AG04450 (cell line): Measurements from ENCODE around the gene SENP3. TPM values are rescaled to one million over a fixed set of nuclear protein-coding genes. Genes with fewer than 3 reads are reported as not detected.

Experiments used
- CTCF ChIA-PET: fragments of 300-600, 350-600 bp; formaldehyde crosslinking; extraction: SDS; loops from one replicate; lab custom pipeline; 2022; ENCODE audit warnings: antibody characterized with exemption, inconsistent platforms; lab: Charles Lee
- POLR2A ChIA-PET: fragments of 350-600 bp; formaldehyde crosslinking; extraction: SDS; loops from one replicate; lab custom pipeline; 2021; ENCODE audit warnings: antibody characterized with exemption, inconsistent platforms; lab: Yijun Ruan, JAX
- DNase-seq: peaks from one replicate; pipeline ENCODE4 v3.0.0-alpha.2; 2011; ENCODE audit warnings: low read depth, low spot score
- H3K27ac ChIP-seq: one replicate; pipeline ENCODE4 v1.5.1; 2012; ENCODE audit warnings: low read depth, low read length, control low read depth
- H3K27me3 ChIP-seq: one replicate; pipeline ENCODE4 v1.6.0; 2012; ENCODE audit warnings: low read length; ENCODE audit not compliant: control insufficient read depth, insufficient read depth
- H3K4me3 ChIP-seq: 2 replicates; pipeline ENCODE4 v1.5.1; 2011; ENCODE audit warnings: mild to moderate bottlenecking, low read depth, low read length, control low read depth
- H3K9me3 ChIP-seq: 2 replicates; pipeline ENCODE4 v1.5.1; 2012; ENCODE audit warnings: low read length; ENCODE audit not compliant: control insufficient read depth, insufficient read depth
- polyA plus RNA-seq: library from polyadenylated mRNA; depleted of rRNA; stranded (reverse); fragments of >200 nt; gene quantifications from 2 replicates; pipeline ENCODE4 v1.2.3, GENCODE V29; 2011
- TF ChIP-seq, protein P1 (sequence below): IDR thresholded peaks from 2 replicates; pipeline ENCODE4 v1.5.1; 2011; ENCODE audit warnings: low read depth, low read length, control low read depth, inconsistent platforms

Gene SENP3
- polyA plus RNA-seq, 1 experiment, result 67.6 TPM

DNA sequence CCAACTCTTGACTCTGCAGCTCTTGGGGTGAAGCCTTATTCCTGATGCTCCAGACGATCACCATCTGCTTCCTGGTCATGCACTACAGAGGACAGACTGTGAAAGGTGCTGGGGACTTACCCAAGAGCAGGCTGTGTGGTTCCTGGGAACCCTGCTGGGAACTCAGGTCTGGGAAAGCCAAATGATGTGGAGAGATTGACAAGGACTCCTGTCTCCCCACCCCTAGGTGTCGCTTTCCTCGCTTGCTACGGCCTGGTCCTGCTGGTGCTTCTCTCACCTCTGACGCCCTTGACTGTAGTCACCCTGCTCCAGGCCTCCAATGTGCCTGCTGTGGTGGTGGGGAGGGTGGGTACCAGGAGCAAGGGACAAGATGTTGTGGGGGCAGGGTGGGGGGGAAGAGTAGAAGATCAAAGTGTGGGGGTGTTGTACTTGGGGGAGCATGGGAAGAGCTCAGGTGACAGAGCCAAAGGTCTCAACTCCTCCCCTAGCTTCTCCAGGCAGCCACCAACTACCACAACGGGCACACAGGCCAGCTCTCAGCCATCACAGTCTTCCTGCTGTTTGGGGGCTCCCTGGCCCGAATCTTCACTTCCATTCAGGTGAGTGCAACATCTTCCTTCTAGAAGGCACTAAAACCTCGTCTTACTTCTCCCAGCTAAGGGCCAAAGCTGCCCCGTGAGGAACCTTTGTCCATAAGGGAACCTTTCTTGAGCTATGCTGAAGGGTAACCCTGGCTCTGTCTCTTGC lies 25.1 kb downstream of the SENP3 start:
- Histone ChIP-seq H3K4me3 (no peak overlapping the region; the same call in 1 of the 2 replicates), H3K27ac (peak overlapping the region; percentile 94), H3K27me3 (no peaks in the 10 kb centered on the region), H3K9me3 (peaks cover 8% of the 10 kb centered on the region; the same call in 1 of the 2 replicates)
- TF ChIP-seq, protein P1, sequence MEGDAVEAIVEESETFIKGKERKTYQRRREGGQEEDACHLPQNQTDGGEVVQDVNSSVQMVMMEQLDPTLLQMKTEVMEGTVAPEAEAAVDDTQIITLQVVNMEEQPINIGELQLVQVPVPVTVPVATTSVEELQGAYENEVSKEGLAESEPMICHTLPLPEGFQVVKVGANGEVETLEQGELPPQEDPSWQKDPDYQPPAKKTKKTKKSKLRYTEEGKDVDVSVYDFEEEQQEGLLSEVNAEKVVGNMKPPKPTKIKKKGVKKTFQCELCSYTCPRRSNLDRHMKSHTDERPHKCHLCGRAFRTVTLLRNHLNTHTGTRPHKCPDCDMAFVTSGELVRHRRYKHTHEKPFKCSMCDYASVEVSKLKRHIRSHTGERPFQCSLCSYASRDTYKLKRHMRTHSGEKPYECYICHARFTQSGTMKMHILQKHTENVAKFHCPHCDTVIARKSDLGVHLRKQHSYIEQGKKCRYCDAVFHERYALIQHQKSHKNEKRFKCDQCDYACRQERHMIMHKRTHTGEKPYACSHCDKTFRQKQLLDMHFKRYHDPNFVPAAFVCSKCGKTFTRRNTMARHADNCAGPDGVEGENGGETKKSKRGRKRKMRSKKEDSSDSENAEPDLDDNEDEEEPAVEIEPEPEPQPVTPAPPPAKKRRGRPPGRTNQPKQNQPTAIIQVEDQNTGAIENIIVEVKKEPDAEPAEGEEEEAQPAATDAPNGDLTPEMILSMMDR, result peak; percentile 28; the same call in 1 of the 2 replicates
- DNase-seq, result no peak
- CTCF ChIA-PET, result interaction anchor here (0.9 to 2.5 kb wide), 5 partner anchors 13 to 231 kb away, joined by 3 to 10 read pairs (median 5); partner anchors contain the start of genes SENP3, TP53 and WRAP53
- POLR2A ChIA-PET, result interaction anchor here (0.9 to 1.4 kb wide), 5 partner anchors 8 to 100 kb away, joined by 3 to 8 read pairs (median 4); partner anchors contain the start of gene CD68

DNA sequence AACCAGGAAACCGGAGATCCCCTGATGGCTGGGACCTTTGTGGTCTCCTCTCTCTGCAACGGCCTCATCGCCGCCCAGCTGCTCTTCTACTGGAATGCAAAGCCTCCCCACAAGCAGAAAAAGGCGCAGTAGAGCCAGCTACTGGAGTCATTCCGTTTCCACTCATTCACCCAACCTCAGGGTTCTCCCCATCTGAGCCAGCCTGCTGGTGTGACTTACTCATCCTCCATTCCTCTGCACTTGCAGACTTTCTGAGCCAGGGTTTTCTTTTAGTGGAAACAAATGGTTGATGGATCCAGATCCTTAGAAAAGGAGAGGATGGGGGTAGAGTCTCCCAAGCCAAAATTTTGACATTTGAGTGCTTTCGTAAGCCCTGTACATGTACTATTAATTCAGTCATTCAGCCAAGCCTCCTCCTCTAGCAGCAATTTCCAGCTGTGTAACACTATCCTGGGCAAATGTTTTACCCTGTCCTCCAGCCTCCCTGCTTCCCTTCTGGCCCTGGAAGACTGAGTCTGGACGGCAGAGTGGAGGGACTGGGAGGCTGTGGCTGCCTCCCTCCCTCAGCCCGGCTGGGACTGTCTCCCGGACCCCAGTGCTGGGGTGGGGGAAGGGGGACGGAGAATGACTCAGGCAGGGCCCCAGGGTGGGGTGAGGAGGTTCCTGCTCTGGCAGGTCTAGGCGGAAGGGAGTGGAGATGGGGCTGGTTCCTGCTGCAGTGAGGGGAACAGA lies 25.9 kb downstream of the SENP3 start:
- Histone ChIP-seq H3K27ac (peak overlapping the region; percentile 94), H3K9me3 (peaks cover 8% of the 10 kb centered on the region; the same call in 1 of the 2 replicates), H3K4me3 (peak overlapping the region; percentile 17), H3K27me3 (no peaks in the 10 kb centered on the region)
- TF ChIP-seq, protein P1, result peak; percentile 26; the same call in 1 of the 2 replicates
- ChIA-PET CTCF (interaction anchor here (0.9 to 2.5 kb wide), 5 partner anchors 13 to 231 kb away, joined by 3 to 10 read pairs (median 5); partner anchors contain the start of genes SENP3, TP53 and WRAP53), POLR2A (interaction anchor here (0.9 to 1.4 kb wide), 5 partner anchors 8 to 99 kb away, joined by 3 to 8 read pairs (median 4); partner anchors contain the start of gene CD68)
- DNase-seq, result peak; percentile 91

DNA sequence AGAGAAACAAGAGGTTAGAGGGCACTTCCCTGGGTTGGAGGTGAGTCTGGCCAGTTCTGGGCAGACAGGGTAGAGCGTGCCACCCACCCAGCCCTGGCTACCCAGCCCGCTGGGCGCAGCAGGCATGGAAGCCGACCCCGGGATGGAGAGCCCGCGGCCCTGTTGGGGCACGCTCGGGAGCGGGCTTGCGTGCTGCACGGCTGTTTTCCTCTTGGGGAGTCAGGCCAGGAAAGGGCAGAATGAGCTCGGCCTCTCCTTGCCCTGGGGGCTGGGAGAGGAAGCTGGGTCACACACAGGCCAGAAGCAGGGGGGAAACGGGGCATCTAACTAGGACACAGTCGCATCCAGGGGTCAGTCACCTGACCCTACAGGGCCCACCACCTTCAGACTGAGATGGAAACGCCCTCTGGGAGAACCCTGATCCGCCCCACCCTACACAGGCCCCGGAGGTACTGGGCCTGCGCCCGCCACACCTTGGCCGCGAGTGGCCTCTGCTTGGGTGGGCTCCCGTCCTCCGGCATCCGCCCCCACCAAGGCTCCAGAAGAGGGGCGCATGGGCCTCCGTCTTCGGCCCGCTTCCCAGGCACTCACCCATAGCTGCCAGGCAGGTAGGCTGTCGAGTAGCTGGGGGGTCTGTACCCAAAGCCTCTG lies 27.0 kb downstream of the SENP3 start:
- no peaks in the 10 kb centered on the region for H3K9me3 ChIP-seq
- peak overlapping the region; percentile 94 for H3K27ac ChIP-seq
- TF ChIP-seq, protein P1, result no peak
- CTCF ChIA-PET, result interaction anchor here (0.6 to 2.4 kb wide), 23 partner anchors 8 to 543 kb away, joined by 3 to 39 read pairs (median 5); partner anchors contain the start of genes CD68, FXR2, NEURL4 and SENP3
- POLR2A ChIA-PET, result interaction anchor here (0.9 to 2.8 kb wide), 9 partner anchors 8 to 104 kb away, joined by 3 to 22 read pairs (median 4); partner anchors contain the start of genes CD68, POLR2A, SAT2 and SENP3
- H3K4me3 ChIP-seq, result peak overlapping the region; percentile 34
- no peak for DNase-seq
- no peaks in the 10 kb centered on the region for H3K27me3 ChIP-seq

DNA sequence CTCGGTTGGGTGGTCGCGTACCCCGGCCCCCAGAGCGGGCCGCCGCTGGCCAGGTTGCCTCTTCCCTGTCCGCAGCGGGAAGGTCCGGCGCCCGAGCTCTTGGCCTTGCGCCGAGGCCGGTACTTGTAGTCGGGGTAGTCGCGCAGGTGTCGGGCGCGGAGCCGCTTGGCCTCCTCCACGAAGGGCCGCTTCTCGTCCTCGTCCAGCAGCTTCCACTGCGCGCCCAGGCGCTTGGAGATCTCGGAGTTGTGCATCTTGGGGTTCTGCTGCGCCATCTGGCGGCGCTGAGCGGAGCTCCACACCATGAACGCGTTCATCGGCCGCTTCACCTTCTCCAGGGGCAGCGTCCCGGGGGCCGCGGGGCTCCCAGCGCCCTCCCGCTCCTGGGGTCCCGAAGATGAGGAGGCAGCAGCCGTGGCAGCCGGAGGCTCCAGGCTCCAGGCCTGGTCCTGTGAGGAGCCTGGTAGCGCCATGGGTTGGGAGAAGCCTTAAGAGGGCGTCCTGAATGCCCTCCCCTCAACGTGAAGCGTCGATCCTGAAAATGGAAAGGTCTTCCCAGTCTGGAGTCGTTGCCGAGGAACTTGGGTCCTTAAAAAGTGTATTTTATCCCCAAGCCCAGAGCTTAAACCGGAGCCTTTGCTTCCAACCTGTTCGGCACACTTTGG lies 27.6 kb downstream of the SENP3 start:
- H3K27me3 ChIP-seq, result no peaks in the 10 kb centered on the region
- no peaks in the 10 kb centered on the region for H3K9me3 ChIP-seq
- POLR2A ChIA-PET, result interaction anchor here (0.9 to 2.8 kb wide), 9 partner anchors 8 to 105 kb away, joined by 3 to 22 read pairs (median 4); partner anchors contain the start of genes CD68, POLR2A, SAT2 and SENP3
- TF ChIP-seq, protein P1, result peak; percentile 87
- H3K4me3 ChIP-seq, result peak overlapping the region; percentile 34
- no peak for DNase-seq
- peak overlapping the region; percentile 94 for H3K27ac ChIP-seq
- CTCF ChIA-PET, result interaction anchor here (0.5 to 2.4 kb wide), 28 partner anchors 8 to 544 kb away, joined by 3 to 39 read pairs (median 5); partner anchors contain the start of genes CD68, FXR2, NEURL4 and SENP3
